GM19023 (cell line): ENCODE data around the gene BMP10.

Experiments used
- ATAC-seq: cut with Tn5 transposase; IDR thresholded peaks from one replicate; pipeline ENCODE4 v1.9.1; 2021; ENCODE audit warnings: mild to moderate bottlenecking, moderate library complexity; ENCODE audit not compliant: unreplicated experiment

The BMP10 gene

GRCh38 chr2:68824831-68825230 lies 46.4 kb downstream of the BMP10 start:
- ATAC-seq: no peak

GRCh38 chr2:68822207-68822872 lies 48.9 kb downstream of the BMP10 start:
- ATAC-seq: no peak

- ATAC-seq: no peak
Measured at GRCh38 chr2:68819556-68819955, 51.6 kb downstream of the BMP10 start.

- no peak for ATAC-seq
Measured at GRCh38 chr2:68817306-68817705, 53.9 kb downstream of the BMP10 start.
